K562 (cell line): ENCODE data around the gene OR2V2. TPM values are rescaled to one million over a fixed set of nuclear protein-coding genes. Genes with fewer than 3 reads are reported as not detected.

Experiments
- ARID1B ChIP-seq: fragments of 450-650 bp; IDR thresholded peaks from 2 replicates; pipeline ENCODE4 v1.6.1; 2016; ENCODE audit warnings: antibody characterized with exemption, mild to moderate bottlenecking, inconsistent platforms
- ATF1 ChIP-seq, 2 experiments: fragments of 450-650 bp in 1 of 2; IDR thresholded peaks; 2 replicates each; pipeline ENCODE4 v1.6.1; 2016; ENCODE audit warnings: missing compliant biosample characterization in 1 of 2, missing genetic modification characterization in 1 of 2
- BCOR ChIP-seq: fragments of 450-650 bp; IDR thresholded peaks from 2 replicates; pipeline ENCODE4 v1.6.1; 2016
- CREM ChIP-seq: IDR thresholded peaks from 2 replicates; pipeline ENCODE4 v1.6.1; 2014; ENCODE audit warnings: antibody characterized with exemption, low read depth
- DLX4 ChIP-seq: fragments of 250-450 bp; sonication (Bioruptor Pico); IDR thresholded peaks from 2 replicates; pipeline ENCODE4 v1.6.1; 2021; ENCODE audit warnings: mild to moderate bottlenecking
- E2F6 ChIP-seq, 2 experiments: IDR thresholded peaks; 2 replicates each; pipeline ENCODE4 v1.6.1; 2011; ENCODE audit warnings: borderline replicate concordance in 1 of 2, control low read depth in 1 of 2, low read depth in 1 of 2, low read length in 1 of 2, mild to moderate bottlenecking in 1 of 2, mixed read lengths in 1 of 2, moderate library complexity in 1 of 2; ENCODE audit not compliant: insufficient read depth in 1 of 2, insufficient read length in 1 of 2, poor library complexity in 1 of 2, severe bottlenecking in 1 of 2; ENCODE audit errors: extremely low read depth in 1 of 2
- FOXJ3 ChIP-seq: sonication (generic); formaldehyde crosslinking; IDR thresholded peaks from 2 replicates; pipeline ENCODE4 v1.4.0; 2020; ENCODE audit warnings: mild to moderate bottlenecking, missing genetic modification reagents
- FOXO4 ChIP-seq: fragments of 450-650 bp; formaldehyde crosslinking; IDR thresholded peaks from 2 replicates; pipeline ENCODE4 v1.4.0; 2020; ENCODE audit warnings: mild to moderate bottlenecking, moderate library complexity
- IRF9 ChIP-seq: fragments of 450-650 bp; IDR thresholded peaks from 2 replicates; pipeline ENCODE4 v1.6.1; 2016; ENCODE audit warnings: missing biosample characterization, missing genetic modification characterization
- KDM1A ChIP-seq, 2 experiments: fragments of 450-650 bp; IDR thresholded peaks; 2 replicates each; pipeline ENCODE4 v1.6.1; 2016; ENCODE audit warnings: mild to moderate bottlenecking in 2 of 2
- KDM4B ChIP-seq, 2 experiments: fragments of 450-650 bp in 1 of 2; sonication (generic) in 1 of 2; IDR thresholded peaks; 2 replicates each; pipeline ENCODE4 v1.6.1; 2016 to 2017; ENCODE audit warnings: borderline replicate concordance in 2 of 2, antibody characterized with exemption in 1 of 2, low read depth in 1 of 2, mild to moderate bottlenecking in 1 of 2
- KHSRP ChIP-seq: fragments of 450-650 bp; IDR thresholded peaks from 2 replicates; pipeline ENCODE4 v1.6.1; 2017
- PCBP2 ChIP-seq: fragments of 200-400 bp; formaldehyde crosslinking; IDR thresholded peaks from 2 replicates; pipeline ENCODE4 v1.6.1; 2018; ENCODE audit warnings: low read length, low read depth, mild to moderate bottlenecking, moderate library complexity; ENCODE audit not compliant: poor library complexity, severe bottlenecking
- RBM25 ChIP-seq: fragments of 200-400 bp; formaldehyde crosslinking; IDR thresholded peaks from 2 replicates; pipeline ENCODE4 v1.6.1; 2018; ENCODE audit warnings: low read length, low read depth, moderate library complexity; ENCODE audit not compliant: severe bottlenecking
- SMARCA4 ChIP-seq: fragments of 450-650 bp; IDR thresholded peaks from 2 replicates; pipeline ENCODE4 v1.6.1; 2016
- ZHX1 ChIP-seq: fragments of 150-350 bp; conservative IDR thresholded peaks from 2 replicates; pipeline ENCODE4 v1.6.1; 2014; ENCODE audit warnings: low read length
- ZMIZ1 ChIP-seq, 2 experiments: fragments of 150-350 bp in 1 of 2; IDR thresholded peaks; 2 replicates each; pipeline ENCODE4 v1.6.1; 2012 to 2016; ENCODE audit warnings: low read depth in 2 of 2, low read length in 2 of 2, mild to moderate bottlenecking in 1 of 2, moderate library complexity in 1 of 2
- polyA plus RNA-seq, 8 experiments: library from polyadenylated mRNA; depleted of rRNA in 4 of 8; stranded (reverse) in 5 of 8; unstranded in 3 of 8; fragments of >200 nt; fragmentation: Nextera tagmentation in 2 of 8; fragmentation: Illumina TruSeq in 1 of 8; extraction: Ambion mirVana in 2 of 8; extraction: Trizol in 1 of 8; gene quantifications; 2 replicates each; pipeline versions ENCODE4 v1.2.1 to v1.2.3, GENCODE V29; 2011 to 2014; ENCODE audit warnings: inconsistent platforms in 1 of 8, missing spikeins in 1 of 8
- total RNA-seq, 7 experiments: library from RNA; depleted of rRNA in 6 of 7; stranded (reverse); fragments of >200 nt in 6 of 7; fragmentation: Illumina TruSeq in 2 of 7; extraction: Trizol in 2 of 7; gene quantifications; 2 replicates each; pipeline versions ENCODE4 v1.2.1 to v1.2.3, GENCODE V29; 2011 to 2021; ENCODE audit warnings: low replicate concordance in 1 of 7

Gene OR2V2
- total and polyA plus RNA-seq, 9 of the 15 experiments (the other 6 are each of a cell fraction or from before 2014, with no cell fraction given), result 0.01 TPM; not detected in 8

GRCh38 chr5:181133610-181134231 is 13.7 kb upstream of the OR2V2 start (continued):
- TF ChIP-seq FOXO4 (CRISPR knock-in tag) (no peak), ZMIZ1 (IDR thresholded peaks at IDR 0.05; ENCODE audit: low read depth in 2 of 2, low read length in 2 of 2) (no peak), IRF9 (tag) (no peak), E2F6 (IDR thresholded peaks at IDR 0.05; ENCODE audit: borderline replicate concordance in 1 of 2, extremely low read depth in 1 of 2, insufficient read depth in 1 of 2, insufficient read length in 1 of 2, low read depth in 1 of 2, low read length in 1 of 2, poor library complexity in 1 of 2, severe bottlenecking in 1 of 2) (peak in 1 of 2 experiments; percentile 39), KDM1A (IDR thresholded peaks at IDR 0.05) (peak in 1 of 2 experiments; percentile 18; a peak in 2 of 4 replicates), SMARCA4 (peak; percentile 90), FOXJ3 (no peak), ATF1 (CRISPR knock-in tag; IDR thresholded peaks at IDR 0.05) (no peak), ATF1 (tag; IDR thresholded peaks at IDR 0.05) (0 out of 2 replicates have a peak, but pooled peaks have one; percentile 17), KHSRP (no peak), KDM4B (IDR thresholded peaks at IDR 0.05; ENCODE audit: borderline replicate concordance in 2 of 2, low read depth in 1 of 2) (no peak), DLX4 (CRISPR knock-in tag) (no peak), BCOR (peak; percentile 39), ARID1B (peak; percentile 78), RBM25 (peak; percentile 77), ZHX1 (no peak), CREM (no peak), PCBP2 (no peak)
